NCI-H128 (cell line): ENCODE results near the gene TSHZ2.
"Not testable (repeated sequence)": the region's sequence is repeated elsewhere in the genome, so short reads cannot be mapped to it uniquely, and the experiment has no call there.

ENCODE experiments used
- DNase-seq: peaks from one replicate; lab custom pipeline; 2025; ENCODE audit not compliant: unreplicated experiment; lab: John Stamatoyannopoulos, UW

TSHZ2 gene

GRCh38 chr20:53436927-53437326, 464.8 kb downstream of the TSHZ2 start:
- not testable (repeated sequence) for DNase-seq

GRCh38 chr20:53438368-53438767, 466.2 kb downstream of the TSHZ2 start:
- no peak for DNase-seq

- DNase-seq, result no peak
These were observed 466.9 kb downstream of the TSHZ2 start for GRCh38 chr20:53439046-53439445.

- no peak for DNase-seq
These were observed 467.5 kb downstream of the TSHZ2 start for GRCh38 chr20:53439616-53440015.

GRCh38 chr20:53444401-53445149, 472.4 kb downstream of the TSHZ2 start:
- DNase-seq, result no peak

GRCh38 chr20:53445321-53445731, 473.2 kb downstream of the TSHZ2 start:
- DNase-seq, result no peak

- no peak for DNase-seq
These were observed 473.8 kb downstream of the TSHZ2 start for GRCh38 chr20:53445932-53446331.

- DNase-seq, result no peak
These were observed 475.2 kb downstream of the TSHZ2 start for GRCh38 chr20:53447316-53447715.

GRCh38 chr20:53448426-53448825, 476.3 kb downstream of the TSHZ2 start:
- DNase-seq, result no peak

GRCh38 chr20:53448875-53449274, 476.7 kb downstream of the TSHZ2 start:
- no peak for DNase-seq

- DNase-seq, result no peak
These were observed 480.9 kb downstream of the TSHZ2 start for GRCh38 chr20:53453076-53453475.

- DNase-seq, result no peak
These were observed 482.6 kb downstream of the TSHZ2 start for GRCh38 chr20:53454675-53455276.

GRCh38 chr20:53463101-53463972, 491.2 kb downstream of the TSHZ2 start:
- DNase-seq, result no peak

GRCh38 chr20:53466279-53466678, 494.1 kb downstream of the TSHZ2 start:
- no peak for DNase-seq

- DNase-seq, result no peak
These were observed 496.4 kb downstream of the TSHZ2 start for GRCh38 chr20:53468587-53468986.

GRCh38 chr20:53472859-53473258, 500.7 kb downstream of the TSHZ2 start:
- not testable (repeated sequence) for DNase-seq

- DNase-seq, result no peak
These were observed 508.8 kb downstream of the TSHZ2 start for GRCh38 chr20:53480913-53481312.

GRCh38 chr20:53487461-53488200, 515.5 kb downstream of the TSHZ2 start:
- no peak for DNase-seq

- no peak for DNase-seq
These were observed 516.7 kb downstream of the TSHZ2 start for GRCh38 chr20:53488775-53489272.

- no peak for DNase-seq
These were observed 517.4 kb downstream of the TSHZ2 start for GRCh38 chr20:53489528-53489927.

GRCh38 chr20:53490620-53491019, 518.5 kb downstream of the TSHZ2 start:
- DNase-seq, result no peak
